Suprapubic skin (tissue), 4 donors: ENCODE measurements around the gene GATAD2A. TPM values are rescaled to one million over a fixed set of nuclear protein-coding genes. Genes with fewer than 3 reads are reported as not detected.

ENCODE experiments used
- DNase-seq, 2 donors: peaks; one replicate each; pipeline ENCODE4 v3.0.0-alpha.2; 2019; ENCODE audit warnings: low spot score in 2 of 2
- H3K27ac ChIP-seq: fragments of 200-600 bp; sonication (generic); one replicate; pipeline ENCODE4 v1.5.1; 2019
- H3K27me3 ChIP-seq: fragments of 200-600 bp; sonication (generic); one replicate; pipeline ENCODE4 v1.5.1; 2019
- H3K36me3 ChIP-seq: fragments of 200-600 bp; sonication (generic); one replicate; pipeline ENCODE4 v1.5.1; 2019
- H3K4me1 ChIP-seq: fragments of 200-600 bp; sonication (generic); one replicate; pipeline ENCODE4 v1.5.1; 2019
- H3K4me3 ChIP-seq: fragments of 200-600 bp; sonication (generic); one replicate; pipeline ENCODE4 v1.5.1; 2019; ENCODE audit warnings: mild to moderate bottlenecking
- H3K9me3 ChIP-seq: fragments of 200-600 bp; sonication (generic); one replicate; pipeline ENCODE4 v1.5.1; 2019
- CTCF ChIP-seq, 2 donors: fragments of 200-600 bp in 1 of 2; fragments of 450-650 bp in 1 of 2; sonication (generic) in 1 of 2; IDR thresholded peaks; one replicate each; pipeline ENCODE4 v1.5.1; 2016 to 2019; ENCODE audit warnings: antibody characterized with exemption in 2 of 2, mild to moderate bottlenecking in 1 of 2, moderate library complexity in 1 of 2
- EP300 ChIP-seq: sonication (generic); formaldehyde crosslinking; IDR thresholded peaks from one replicate; pipeline ENCODE4 v1.6.1; 2017; ENCODE audit warnings: antibody characterized with exemption
- POLR2A ChIP-seq, 2 donors: fragments of 450-650 bp; IDR thresholded peaks; one replicate each; pipeline ENCODE4 v1.6.1; 2017; ENCODE audit warnings: antibody characterized with exemption in 2 of 2, mild to moderate bottlenecking in 2 of 2, moderate library complexity in 2 of 2
- POLR2AphosphoS5 ChIP-seq, 3 donors: sonication (generic); formaldehyde crosslinking; IDR thresholded peaks; one replicate each; pipeline ENCODE4 v1.6.1; 2017; ENCODE audit warnings: antibody characterized with exemption in 3 of 3
- WGBS: methylation state at CpG from one replicate; pipeline ENCODE4 v1.1.5; 2018; 5-methylcytosine and 5-hydroxymethylcytosine counted together
- total RNA-seq, 4 donors: library from RNA; depleted of rRNA; stranded (reverse); fragments of >200 nt; gene quantifications; one replicate each; pipeline ENCODE4 v1.1.0, GENCODE V29; 2016

GATAD2A gene
- total RNA-seq, 4 donors from 2014 or later, result 83.1 to 88.8 (median 86.4) TPM

DNA sequence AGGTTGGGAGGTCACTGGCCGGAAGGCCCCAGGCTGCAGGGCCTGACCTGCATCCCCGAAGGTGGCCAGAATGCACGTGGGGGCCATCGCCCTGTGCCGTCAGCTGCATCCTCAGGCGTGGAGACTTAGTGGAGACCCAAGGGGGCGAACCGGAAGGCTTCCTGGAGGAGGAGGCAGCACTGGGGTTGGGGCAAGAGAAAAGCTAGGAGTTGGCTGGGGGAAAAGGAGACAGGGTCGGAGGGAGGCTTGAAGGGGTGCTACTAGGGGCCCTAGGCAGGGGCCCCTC, 121.8 kb downstream of the GATAD2A start:
- no peak overlapping the region for H3K4me3 ChIP-seq
- WGBS, result 95% methylated on average over 9 of the region's 9 CpGs
- H3K9me3 ChIP-seq, result no peaks in the 10 kb centered on the region
- peaks cover 44% of the 10 kb centered on the region for H3K36me3 ChIP-seq
- H3K27ac ChIP-seq, result no peak overlapping the region
- TF ChIP-seq EP300 (no peak), POLR2A (IDR thresholded peaks at IDR 0.05) (no peak), POLR2AphosphoS5 (IDR thresholded peaks at IDR 0.05) (no peak), CTCF (IDR thresholded peaks at IDR 0.05) (no peak)
- peak in 1 of 2 donors; percentile 59 for DNase-seq
- no peaks in the 10 kb centered on the region for H3K27me3 ChIP-seq
- peaks cover 5% of the 10 kb centered on the region for H3K4me1 ChIP-seq

GRCh38 chr19:19527674-19528625, 122.5 kb downstream of the GATAD2A start:
- Histone ChIP-seq H3K9me3 (no peaks in the 10 kb centered on the region), H3K36me3 (peaks cover 44% of the 10 kb centered on the region), H3K4me1 (peaks cover 7% of the 10 kb centered on the region), H3K4me3 (no peak overlapping the region), H3K27me3 (no peaks in the 10 kb centered on the region), H3K27ac (no peak overlapping the region)
- TF ChIP-seq POLR2A (IDR thresholded peaks at IDR 0.05) (no peak), EP300 (no peak), POLR2AphosphoS5 (IDR thresholded peaks at IDR 0.05) (no peak), CTCF (IDR thresholded peaks at IDR 0.05) (no peak)
- DNase-seq, result peak in 1 of 2 donors; percentile 57
- WGBS, result 97% methylated on average over 21 of the region's 27 CpGs

DNA sequence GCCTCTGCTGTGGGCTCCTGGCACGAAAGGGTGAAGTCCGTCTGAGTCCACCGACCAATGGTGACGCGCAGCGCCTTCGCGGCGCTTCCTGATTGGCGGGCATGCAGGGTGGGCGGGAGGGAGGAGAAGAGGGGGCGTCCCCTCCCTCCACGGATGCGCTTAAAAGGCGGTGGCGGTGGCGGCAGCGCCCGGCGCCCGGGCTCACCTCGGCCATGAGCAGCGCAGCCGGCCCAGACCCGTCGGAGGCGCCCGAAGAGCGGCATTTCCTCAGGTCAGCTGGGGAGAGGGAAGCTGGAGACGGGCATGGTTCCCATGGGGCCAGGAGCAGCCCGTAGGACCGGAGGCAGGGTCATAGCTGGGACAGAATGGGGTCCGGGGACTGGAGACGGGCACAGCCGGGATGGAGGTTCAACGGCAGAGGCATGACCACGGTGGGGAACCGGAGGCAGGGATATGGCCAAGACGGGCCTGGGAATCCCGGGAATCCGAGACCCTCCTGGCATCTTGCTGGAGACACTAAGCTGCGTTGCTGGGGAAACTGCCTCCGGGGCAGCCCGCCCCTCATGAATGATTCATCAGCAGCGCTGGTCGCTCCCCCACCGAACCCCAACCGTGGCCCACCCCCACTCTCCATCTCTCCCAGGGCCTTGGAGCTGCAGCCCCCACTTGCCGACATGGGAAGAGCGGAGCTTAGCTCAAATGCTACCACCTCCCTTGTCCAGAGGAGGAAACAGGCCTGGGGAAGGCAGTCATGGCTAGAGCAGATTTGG, 123.4 kb downstream of the GATAD2A start, which contains the start of gene YJEFN3:
Gene YJEFN3 (plus strand): TSS at position 191 of the 770 bp plus-strand sequence. CDS start 22 bp downstream, at position 213.
- DNase-seq, result peak in 1 of 2 donors; percentile 60
- no peak within 1 kb of the TSS for H3K4me3 ChIP-seq
- H3K9me3 ChIP-seq, result no peaks in the 10 kb centered on the region
- H3K27ac ChIP-seq, result no peak within 1 kb of the TSS
- WGBS, result 79% methylated on average over 25 of the region's 50 CpGs
- peaks cover 7% of the 10 kb centered on the region for H3K4me1 ChIP-seq
- TF ChIP-seq CTCF (IDR thresholded peaks at IDR 0.05) (no peak), POLR2A (IDR thresholded peaks at IDR 0.05) (no peak), EP300 (no peak), POLR2AphosphoS5 (IDR thresholded peaks at IDR 0.05) (no peak)
- no peaks in the 10 kb centered on the region for H3K27me3 ChIP-seq
- H3K36me3 ChIP-seq, result peaks cover 43% of the 10 kb centered on the region

DNA sequence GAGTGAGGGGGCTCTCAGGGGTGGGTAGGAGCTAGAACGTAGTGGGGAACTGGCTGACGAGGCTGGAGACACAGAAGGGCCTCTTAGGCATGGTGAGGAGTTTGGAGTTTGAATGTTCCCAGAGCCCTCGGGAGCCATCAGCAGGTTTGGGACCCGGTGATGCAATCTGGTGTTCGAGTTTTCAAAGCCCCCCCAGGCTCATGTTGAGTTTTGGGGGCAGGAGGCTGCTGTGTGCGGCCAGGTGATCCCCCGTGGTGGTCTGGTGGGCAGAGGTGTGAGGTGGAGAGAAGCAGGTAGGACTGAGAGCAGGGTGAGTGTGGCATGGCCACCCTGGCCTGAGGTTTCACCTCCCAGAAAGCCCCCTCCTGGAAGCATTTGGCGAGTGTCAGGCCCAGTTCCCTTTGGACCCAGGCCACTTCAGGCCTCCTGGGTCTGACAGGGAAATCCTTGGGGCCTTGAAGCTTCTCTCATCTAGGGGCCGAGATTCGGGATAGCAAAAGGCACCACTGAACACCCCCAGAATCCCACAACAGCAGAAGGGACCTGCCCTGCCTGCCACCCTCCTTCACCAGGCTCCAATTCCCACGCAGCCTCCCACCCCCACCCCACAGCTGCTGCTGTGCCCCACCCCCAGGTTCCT, 124.4 kb downstream of the GATAD2A start:
- peaks cover 37% of the 10 kb centered on the region for H3K36me3 ChIP-seq
- no peaks in the 10 kb centered on the region for H3K27me3 ChIP-seq
- H3K9me3 ChIP-seq, result no peaks in the 10 kb centered on the region
- TF ChIP-seq POLR2A (IDR thresholded peaks at IDR 0.05) (no peak), POLR2AphosphoS5 (IDR thresholded peaks at IDR 0.05) (no peak), CTCF (IDR thresholded peaks at IDR 0.05) (no peak), EP300 (no peak)
- DNase-seq, result no peak
- no peak overlapping the region for H3K27ac ChIP-seq
- H3K4me1 ChIP-seq, result peaks cover 7% of the 10 kb centered on the region
- no peak overlapping the region for H3K4me3 ChIP-seq
- WGBS, result 68% methylated on average over 11 of the region's 11 CpGs
